ENCODE data around the gene MGAT4C.

Gene MGAT4C

GRCh38 chr12:86216591-86216990 is 39.6 kb downstream of the MGAT4C start:
- no peak overlapping the region for H3K4me3 ChIP-seq (ENCODE audit: low read depth, low read length)
- DNase-seq (ENCODE audit: low read depth): no peak
- no peak for TF ChIP-seq CTCF (IDR thresholded peaks at IDR 0.05; ENCODE audit: low read depth, low read length, missing control alignments)
- in situ Hi-C loops (cut with HindIII; ENCODE audit: low sequenced_read_pairs): no loop called here

GRCh38 chr12:86213012-86213411 is 43.2 kb downstream of the MGAT4C start:
- no peak for TF ChIP-seq CTCF (IDR thresholded peaks at IDR 0.05; ENCODE audit: low read depth, low read length, missing control alignments)
- no peak for DNase-seq (ENCODE audit: low read depth)
- in situ Hi-C loops (cut with HindIII; ENCODE audit: low sequenced_read_pairs): no loop called here
- H3K4me3 ChIP-seq (ENCODE audit: low read depth, low read length): no peak overlapping the region

- no peak overlapping the region for H3K4me3 ChIP-seq (ENCODE audit: low read depth, low read length)
- TF ChIP-seq CTCF (IDR thresholded peaks at IDR 0.05; ENCODE audit: low read depth, low read length, missing control alignments): no peak
- in situ Hi-C loops (cut with HindIII; ENCODE audit: low sequenced_read_pairs): no loop called here
- no peak for DNase-seq (ENCODE audit: low read depth)
Observed at GRCh38 chr12:86198696-86199444, 57.3 kb downstream of the MGAT4C start.

GRCh38 chr12:86196465-86196864 is 59.7 kb downstream of the MGAT4C start:
- no peak overlapping the region for H3K4me3 ChIP-seq (ENCODE audit: low read depth, low read length)
- in situ Hi-C loops (cut with HindIII; ENCODE audit: low sequenced_read_pairs): no loop called here
- TF ChIP-seq CTCF (IDR thresholded peaks at IDR 0.05; ENCODE audit: low read depth, low read length, missing control alignments): no peak
- no peak for DNase-seq (ENCODE audit: low read depth)

DNA sequence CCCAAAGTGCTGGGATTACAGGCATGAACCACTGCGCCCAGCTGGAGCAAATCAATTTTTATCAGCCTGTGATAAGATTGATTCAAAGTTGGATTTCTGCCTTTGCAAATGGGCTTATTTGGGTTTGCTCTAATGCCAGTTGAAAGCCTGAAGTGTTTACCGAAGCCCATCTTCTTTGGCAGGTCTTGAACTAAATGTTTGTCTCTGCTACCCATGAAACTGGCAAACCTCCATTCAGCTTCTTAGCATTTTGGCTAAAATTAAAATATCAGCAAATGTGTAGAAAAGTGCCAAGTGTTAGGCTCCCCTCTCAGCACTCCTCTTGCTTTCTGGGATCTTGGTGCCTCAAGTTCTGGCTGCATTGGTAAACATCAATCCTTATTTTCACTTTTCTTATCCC is 61.5 kb downstream of the MGAT4C start:
- DNase-seq (ENCODE audit: low read depth): no peak
- no peak overlapping the region for H3K4me3 ChIP-seq (ENCODE audit: low read depth, low read length)
- no peak for TF ChIP-seq CTCF (IDR thresholded peaks at IDR 0.05; ENCODE audit: low read depth, low read length, missing control alignments)
- in situ Hi-C loops (cut with HindIII; ENCODE audit: low sequenced_read_pairs): no loop called here

DNA sequence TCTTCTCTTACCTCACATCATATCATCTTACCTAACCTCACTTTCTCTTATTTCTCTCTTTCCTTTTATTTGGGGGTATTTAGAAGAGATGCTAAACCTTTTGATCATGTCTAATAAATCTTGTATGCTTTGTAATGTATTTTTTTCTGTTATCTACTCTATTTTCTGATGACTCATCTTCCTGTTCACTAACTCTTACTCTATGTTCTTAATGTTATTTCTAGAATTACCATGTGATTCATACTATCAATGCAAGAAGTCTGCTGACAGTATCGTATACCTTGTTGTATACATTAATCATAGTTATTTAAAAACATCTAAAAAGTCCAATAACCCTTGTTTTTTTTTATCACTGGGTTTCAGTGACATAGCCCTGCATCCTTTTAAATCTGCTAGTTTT is 62.3 kb downstream of the MGAT4C start:
- in situ Hi-C loops (cut with HindIII; ENCODE audit: low sequenced_read_pairs): no loop called here
- no peak overlapping the region for H3K4me3 ChIP-seq (ENCODE audit: low read depth, low read length)
- TF ChIP-seq CTCF (IDR thresholded peaks at IDR 0.05; ENCODE audit: low read depth, low read length, missing control alignments): no peak
- no peak for DNase-seq (ENCODE audit: low read depth)

Data from astrocyte of the cerebellum (primary cell).